Suprapubic skin (tissue), 4 donors: ENCODE data around the gene EOLA2. TPM values are rescaled to one million over a fixed set of nuclear protein-coding genes. Genes with fewer than 3 reads are reported as not detected.
"Not testable (repeated sequence)": the region's sequence is repeated elsewhere in the genome, so short reads cannot be mapped to it uniquely, and the experiment has no call there.

Experiments
- DNase-seq, 2 donors: peaks; one replicate each; pipeline ENCODE4 v3.0.0-alpha.2; 2019; ENCODE audit warnings: low spot score in 2 of 2
- H3K27ac ChIP-seq: fragments of 200-600 bp; sonication (generic); one replicate; pipeline ENCODE4 v1.5.1; 2019
- H3K27me3 ChIP-seq: fragments of 200-600 bp; sonication (generic); one replicate; pipeline ENCODE4 v1.5.1; 2019
- H3K36me3 ChIP-seq: fragments of 200-600 bp; sonication (generic); one replicate; pipeline ENCODE4 v1.5.1; 2019
- H3K4me1 ChIP-seq: fragments of 200-600 bp; sonication (generic); one replicate; pipeline ENCODE4 v1.5.1; 2019
- H3K4me3 ChIP-seq: fragments of 200-600 bp; sonication (generic); one replicate; pipeline ENCODE4 v1.5.1; 2019; ENCODE audit warnings: mild to moderate bottlenecking
- H3K9me3 ChIP-seq: fragments of 200-600 bp; sonication (generic); one replicate; pipeline ENCODE4 v1.5.1; 2019
- CTCF ChIP-seq, 2 donors: fragments of 200-600 bp in 1 of 2; fragments of 450-650 bp in 1 of 2; sonication (generic) in 1 of 2; IDR thresholded peaks; one replicate each; pipeline ENCODE4 v1.5.1; 2016 to 2019; ENCODE audit warnings: antibody characterized with exemption in 2 of 2, mild to moderate bottlenecking in 1 of 2, moderate library complexity in 1 of 2
- EP300 ChIP-seq: sonication (generic); formaldehyde crosslinking; IDR thresholded peaks from one replicate; pipeline ENCODE4 v1.6.1; 2017; ENCODE audit warnings: antibody characterized with exemption
- POLR2A ChIP-seq, 2 donors: fragments of 450-650 bp; IDR thresholded peaks; one replicate each; pipeline ENCODE4 v1.6.1; 2017; ENCODE audit warnings: antibody characterized with exemption in 2 of 2, mild to moderate bottlenecking in 2 of 2, moderate library complexity in 2 of 2
- POLR2AphosphoS5 ChIP-seq, 3 donors: sonication (generic); formaldehyde crosslinking; IDR thresholded peaks; one replicate each; pipeline ENCODE4 v1.6.1; 2017; ENCODE audit warnings: antibody characterized with exemption in 3 of 3
- WGBS: methylation state at CpG from one replicate; pipeline ENCODE4 v1.1.5; 2018; 5-methylcytosine and 5-hydroxymethylcytosine counted together
- total RNA-seq, 4 donors: library from RNA; depleted of rRNA; stranded (reverse); fragments of >200 nt; gene quantifications; one replicate each; pipeline ENCODE4 v1.1.0, GENCODE V29; 2016

Gene EOLA2
- total RNA-seq, 4 donors from 2014 or later, result 15.3 to 49.2 (median 20.1) TPM

GRCh38 chrX:149908308-149908707 is 30.0 kb downstream of the EOLA2 start:
- WGBS, result 81% methylated on average over 3 of the region's 3 CpGs
- Histone ChIP-seq H3K9me3 (no peaks in the 10 kb centered on the region), H3K4me1 (no peaks in the 10 kb centered on the region), H3K27me3 (no peaks in the 10 kb centered on the region), H3K4me3 (no peak overlapping the region), H3K27ac (no peak overlapping the region), H3K36me3 (no peaks in the 10 kb centered on the region)
- DNase-seq, result no peak
- no peak for TF ChIP-seq POLR2A (IDR thresholded peaks at IDR 0.05)
- TF ChIP-seq CTCF (IDR thresholded peaks at IDR 0.05), result no peak
- TF ChIP-seq POLR2AphosphoS5 (IDR thresholded peaks at IDR 0.05), result no peak
- no peak for TF ChIP-seq EP300

DNA sequence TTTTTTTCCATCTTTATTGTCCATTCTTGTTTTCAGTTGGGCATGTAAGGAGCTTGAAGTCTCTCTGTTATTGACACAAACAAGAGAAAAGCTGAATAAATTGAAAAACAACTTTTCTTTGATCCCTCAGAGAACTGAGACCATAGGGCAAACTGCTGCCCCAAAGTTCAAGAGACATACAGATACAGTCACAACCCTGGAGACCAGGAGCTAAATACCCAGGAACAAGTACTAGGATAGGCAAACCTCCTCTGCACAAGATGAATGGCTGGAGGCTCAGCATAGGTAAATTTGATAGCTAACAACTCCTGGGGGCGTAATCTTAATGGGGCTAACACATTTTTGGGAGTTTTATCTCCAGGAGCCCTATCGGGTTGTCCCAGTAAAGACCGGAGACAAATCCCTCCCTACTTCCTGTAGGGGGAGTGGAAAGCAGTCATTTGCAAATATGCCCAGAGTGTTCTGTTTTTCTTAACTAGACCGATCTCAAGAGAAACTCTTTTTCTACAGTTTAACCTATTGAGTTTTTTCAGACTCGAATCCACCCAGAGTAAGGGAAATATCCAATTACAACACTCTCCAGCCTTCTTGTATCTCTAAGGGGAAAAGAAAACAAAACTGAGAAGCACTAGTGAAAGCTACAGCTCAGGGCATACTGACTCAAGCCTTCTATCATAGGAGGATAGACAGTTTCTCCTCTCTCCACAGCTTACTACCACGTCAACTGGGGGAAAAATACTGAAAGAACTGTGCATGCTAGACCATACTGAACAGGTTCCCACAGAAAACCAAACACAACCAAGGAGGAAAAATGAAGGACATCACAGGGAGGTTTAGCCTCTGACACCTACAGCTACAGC is 34.2 kb downstream of the EOLA2 start:
- H3K4me3 ChIP-seq, result no peak overlapping the region
- H3K27ac ChIP-seq, result no peak overlapping the region
- no peak for DNase-seq
- no peaks in the 10 kb centered on the region for H3K4me1 ChIP-seq
- no peaks in the 10 kb centered on the region for H3K36me3 ChIP-seq
- no peak for TF ChIP-seq CTCF (IDR thresholded peaks at IDR 0.05)
- TF ChIP-seq EP300, result no peak
- TF ChIP-seq POLR2AphosphoS5 (IDR thresholded peaks at IDR 0.05), result no peak
- no peak for TF ChIP-seq POLR2A (IDR thresholded peaks at IDR 0.05)
- no peaks in the 10 kb centered on the region for H3K27me3 ChIP-seq
- H3K9me3 ChIP-seq, result no peaks in the 10 kb centered on the region
- 45% methylated on average over 6 of the region's 6 CpGs for WGBS

DNA sequence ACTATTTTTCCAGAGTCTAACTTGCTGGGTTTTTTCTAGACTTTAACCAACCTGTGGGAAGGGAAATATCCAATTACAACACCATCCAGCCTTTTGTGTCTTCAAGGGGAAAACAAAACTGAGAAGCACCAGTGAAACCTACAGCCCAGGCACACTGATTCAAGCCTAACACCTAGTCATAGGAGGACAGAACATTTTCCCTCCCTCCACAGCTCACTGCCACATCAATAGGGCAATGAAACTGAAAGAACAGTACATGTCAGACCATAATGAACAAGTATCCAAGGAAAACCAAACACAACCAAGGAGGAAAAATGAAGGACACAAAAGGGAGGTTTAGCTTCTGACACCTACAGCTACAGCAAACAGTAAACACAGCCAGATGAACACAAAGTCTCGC is 39.7 kb downstream of the EOLA2 start:
- Histone ChIP-seq H3K4me1 (no peaks in the 10 kb centered on the region), H3K27ac (no peak overlapping the region), H3K4me3 (no peak overlapping the region), H3K27me3 (no peaks in the 10 kb centered on the region), H3K36me3 (no peaks in the 10 kb centered on the region), H3K9me3 (no peaks in the 10 kb centered on the region)
- 67% methylated on average over 1 of the region's 1 CpG for WGBS
- TF ChIP-seq POLR2A (IDR thresholded peaks at IDR 0.05), result no peak
- no peak for TF ChIP-seq CTCF (IDR thresholded peaks at IDR 0.05)
- no peak for TF ChIP-seq POLR2AphosphoS5 (IDR thresholded peaks at IDR 0.05)
- no peak for TF ChIP-seq EP300
- DNase-seq, result no peak

DNA sequence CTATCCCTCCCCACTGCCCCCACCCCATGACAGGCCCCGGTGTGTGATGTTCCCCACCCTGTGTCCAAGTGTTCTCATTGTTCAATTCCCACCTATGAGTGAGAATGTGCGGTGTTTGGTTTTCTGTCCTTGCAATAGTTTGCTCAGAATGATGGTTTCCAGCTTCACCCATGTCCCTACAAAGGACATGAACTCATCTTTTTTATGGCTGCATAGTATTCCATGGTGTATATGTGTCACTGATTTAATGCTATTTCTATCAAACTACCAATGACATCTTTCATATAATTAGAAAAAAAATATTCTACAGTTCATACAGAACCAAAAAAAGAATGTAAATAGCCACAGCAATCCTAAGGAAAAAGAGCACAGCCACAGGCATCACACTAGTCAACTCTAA is 47.5 kb downstream of the EOLA2 start:
- H3K9me3 ChIP-seq, H3K4me3 ChIP-seq, H3K36me3 ChIP-seq, DNase-seq, H3K27ac ChIP-seq, H3K4me1 ChIP-seq, H3K27me3 ChIP-seq: not testable (repeated sequence)
- 87% methylated on average over 2 of the region's 2 CpGs for WGBS

Other genes starting within 250 kb of the EOLA2 start
- gene MAGEA11, start 226.4 kb downstream of the EOLA2 start, total RNA-seq, result under 1 TPM in 1 of 4 donors, not detected in 3; 0.26 TPM
- gene HSFX1, start 164.4 kb downstream of the EOLA2 start, total RNA-seq, result 1 to 10 TPM; 1.3 to 3.1 (median 2.0) TPM
- not detected for gene MAGEA9, start 156.6 kb downstream of the EOLA2 start, total RNA-seq
- not detected for gene MAGEA8, start 57.3 kb downstream of the EOLA2 start, total RNA-seq
- not detected for gene HSFX4, start 8.9 kb downstream of the EOLA2 start, total RNA-seq